NCI-H146 (cell line): ENCODE measurements around the gene ANKMY1.
"Not testable (repeated sequence)": the region's sequence is repeated elsewhere in the genome, so short reads cannot be mapped to it uniquely, and the experiment has no call there.

Experiments
- DNase-seq: peaks from one replicate; lab custom pipeline; 2025; lab: John Stamatoyannopoulos, UW

Gene ANKMY1

GRCh38 chr2:240568678-240569522 is 11.1 kb upstream of the ANKMY1 start:
- peak; percentile 54 for DNase-seq

GRCh38 chr2:240567872-240568677 is 10.3 kb upstream of the ANKMY1 start, which contains the start of gene RNPEPL1:
TSS of gene RNPEPL1 (plus strand) at chr2:240568484. CDS start at chr2:240568587, 103 bp downstream.
- DNase-seq, result peak; percentile 54

GRCh38 chr2:240567137-240567871 is 9.5 kb upstream of the ANKMY1 start:
- no peak for DNase-seq

GRCh38 chr2:240566203-240567136 is 8.7 kb upstream of the ANKMY1 start:
- peak; percentile 86 for DNase-seq

- DNase-seq, result peak; percentile 63
Observed at GRCh38 chr2:240565333-240566202, 7.8 kb upstream of the ANKMY1 start.

GRCh38 chr2:240564561-240565332 is 7.0 kb upstream of the ANKMY1 start:
- DNase-seq, result no peak

GRCh38 chr2:240563951-240564560 is 6.3 kb upstream of the ANKMY1 start:
- DNase-seq, result no peak

GRCh38 chr2:240563231-240563630 is 5.4 kb upstream of the ANKMY1 start:
- DNase-seq, result not testable (repeated sequence)

GRCh38 chr2:240561325-240561971 is 3.7 kb upstream of the ANKMY1 start:
- DNase-seq, result no peak

GRCh38 chr2:240560480-240561324 is 2.9 kb upstream of the ANKMY1 start:
- peak; percentile 95 for DNase-seq

GRCh38 chr2:240560084-240560479 is 2.3 kb upstream of the ANKMY1 start, which contains the start of gene DUSP28:
TSS of gene DUSP28 (plus strand) at chr2:240560357. CDS start at chr2:240560685, 328 bp downstream.
- DNase-seq, result peak; percentile 79

GRCh38 chr2:240559286-240559685 is 1.5 kb upstream of the ANKMY1 start:
- no peak for DNase-seq

- no peak for DNase-seq
Observed at GRCh38 chr2:240558236-240558761, 511 bp upstream of the ANKMY1 start.

- no peak for DNase-seq
Observed at GRCh38 chr2:240557101-240557751, 562 bp downstream of the ANKMY1 start.

GRCh38 chr2:240556553-240557100 is 1.2 kb downstream of the ANKMY1 start:
- DNase-seq, result no peak
